ENCODE measurements around the gene KRT80. TPM values are rescaled to one million over a fixed set of nuclear protein-coding genes. Genes with fewer than 3 reads are reported as not detected.

The KRT80 gene
- polyA plus RNA-seq, 2 of the 4 experiments (the other 2 are of a cell fraction): 38.3 to 63.1 TPM

DNA sequence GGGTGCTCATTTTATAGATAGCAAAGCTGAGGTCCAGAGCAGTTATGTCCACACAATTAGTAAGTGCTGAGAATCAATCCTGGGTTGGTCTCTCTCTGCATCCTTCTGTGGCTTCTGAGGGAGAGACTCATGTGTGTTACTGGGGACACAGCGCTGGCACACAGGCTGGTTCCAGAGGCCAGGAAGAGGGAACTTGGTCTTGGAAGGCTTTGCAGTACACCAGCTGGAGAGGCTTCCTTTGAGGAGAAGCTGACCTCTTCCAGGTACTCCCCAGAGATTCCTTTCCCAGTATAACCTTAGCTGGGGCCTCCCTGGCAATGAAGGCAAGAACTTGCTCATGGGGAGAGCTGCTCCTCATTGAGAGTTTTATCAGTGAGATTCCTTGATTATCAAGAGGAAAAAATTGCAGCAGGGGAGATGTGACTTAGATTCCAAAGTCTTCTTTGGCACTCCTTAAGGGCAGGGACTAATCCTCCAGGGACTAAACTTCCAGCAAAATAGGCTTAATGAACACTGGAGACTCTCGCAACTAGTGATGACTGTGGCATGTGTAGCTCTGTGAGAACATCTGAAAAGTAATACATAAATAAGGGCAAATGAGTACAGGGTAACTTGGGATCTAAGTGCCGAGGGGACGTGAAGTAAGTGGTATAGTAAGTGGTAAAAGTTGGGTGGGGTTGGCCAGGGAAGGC lies 13.9 kb upstream of the KRT80 start:
- no peak for TF ChIP-seq FOSL2 (IDR thresholded peaks at IDR 0.05)
- TF ChIP-seq FOSL2 (CRISPR knock-in tag; IDR thresholded peaks at IDR 0.05): no peak
- no peak for TF ChIP-seq HEYL (CRISPR knock-in tag; IDR thresholded peaks at IDR 0.05)
- TF ChIP-seq, protein P1, sequence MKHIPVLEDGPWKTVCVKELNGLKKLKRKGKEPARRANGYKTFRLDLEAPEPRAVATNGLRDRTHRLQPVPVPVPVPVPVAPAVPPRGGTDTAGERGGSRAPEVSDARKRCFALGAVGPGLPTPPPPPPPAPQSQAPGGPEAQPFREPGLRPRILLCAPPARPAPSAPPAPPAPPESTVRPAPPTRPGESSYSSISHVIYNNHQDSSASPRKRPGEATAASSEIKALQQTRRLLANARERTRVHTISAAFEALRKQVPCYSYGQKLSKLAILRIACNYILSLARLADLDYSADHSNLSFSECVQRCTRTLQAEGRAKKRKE (CRISPR knock-in tag; IDR thresholded peaks at IDR 0.05; ENCODE audit: low read depth): no peak
- TF ChIP-seq BHLHE40 (IDR thresholded peaks at IDR 0.05; ENCODE audit: low read depth, low read length): no peak
- no peak for TF ChIP-seq E2F6 (IDR thresholded peaks at IDR 0.05; ENCODE audit: borderline replicate concordance, low read depth)
- no peak for TF ChIP-seq GATA3 (IDR thresholded peaks at IDR 0.05; ENCODE audit: borderline replicate concordance)
- no peak for TF ChIP-seq PBX3 (IDR thresholded peaks at IDR 0.05)
- TF ChIP-seq, protein P2, sequence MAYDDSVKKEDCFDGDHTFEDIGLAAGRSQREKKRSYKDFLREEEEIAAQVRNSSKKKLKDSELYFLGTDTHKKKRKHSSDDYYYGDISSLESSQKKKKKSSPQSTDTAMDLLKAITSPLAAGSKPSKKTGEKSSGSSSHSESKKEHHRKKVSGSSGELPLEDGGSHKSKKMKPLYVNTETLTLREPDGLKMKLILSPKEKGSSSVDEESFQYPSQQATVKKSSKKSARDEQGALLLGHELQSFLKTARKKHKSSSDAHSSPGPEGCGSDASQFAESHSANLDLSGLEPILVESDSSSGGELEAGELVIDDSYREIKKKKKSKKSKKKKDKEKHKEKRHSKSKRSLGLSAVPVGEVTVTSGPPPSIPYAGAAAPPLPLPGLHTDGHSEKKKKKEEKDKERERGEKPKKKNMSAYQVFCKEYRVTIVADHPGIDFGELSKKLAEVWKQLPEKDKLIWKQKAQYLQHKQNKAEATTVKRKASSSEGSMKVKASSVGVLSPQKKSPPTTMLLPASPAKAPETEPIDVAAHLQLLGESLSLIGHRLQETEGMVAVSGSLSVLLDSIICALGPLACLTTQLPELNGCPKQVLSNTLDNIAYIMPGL (CRISPR knock-in tag; IDR thresholded peaks at IDR 0.05; ENCODE audit: borderline replicate concordance): no peak
- TF ChIP-seq PHF8 (IDR thresholded peaks at IDR 0.05; ENCODE audit: borderline replicate concordance, low read depth): no peak
- no peak for TF ChIP-seq KDM5A (IDR thresholded peaks at IDR 0.05)
- TF ChIP-seq CHD2 (IDR thresholded peaks at IDR 0.05; ENCODE audit: low read length, partially characterized antibody): no peak
- no peak for TF ChIP-seq NFE2L2 (conservative IDR thresholded peaks at IDR 0.05; ENCODE audit: low read length)
- TF ChIP-seq RARB (CRISPR knock-in tag; IDR thresholded peaks at IDR 0.05): no peak
- no peak for TF ChIP-seq USF2 (IDR thresholded peaks at IDR 0.05)
- no peak for TF ChIP-seq KDM1A (IDR thresholded peaks at IDR 0.05; ENCODE audit: low read depth)
- no peak overlapping the region for H3K4me3 ChIP-seq
- POLR2A ChIA-PET: no interaction called here
- FAIRE-seq (peak; percentile 36), DNase-seq (ENCODE audit: low read depth in 1 of 2, low spot score in 1 of 2) (no peak), ATAC-seq (no peak)
- peak overlapping the region; percentile 1; the same call in 2 of the 3 replicates for H3K4me2 ChIP-seq
- WGBS (ENCODE audit: missing lambda C conversion rate): over 99% methylated on average over 4 of the region's 4 CpGs
- CTCF ChIA-PET: interaction anchor here (0.6 to 14.1 kb wide), 10 partner anchors 18 to 775 kb away, joined by 3 to 175 read pairs (median 3); partner anchors contain the start of gene KRT7
- peaks cover 93% of the 10 kb centered on the region for H3K4me1 ChIP-seq
- H3K27ac ChIP-seq: peak overlapping the region; percentile 87 to 96
- H3K9me3 ChIP-seq: no peaks in the 10 kb centered on the region

DNA sequence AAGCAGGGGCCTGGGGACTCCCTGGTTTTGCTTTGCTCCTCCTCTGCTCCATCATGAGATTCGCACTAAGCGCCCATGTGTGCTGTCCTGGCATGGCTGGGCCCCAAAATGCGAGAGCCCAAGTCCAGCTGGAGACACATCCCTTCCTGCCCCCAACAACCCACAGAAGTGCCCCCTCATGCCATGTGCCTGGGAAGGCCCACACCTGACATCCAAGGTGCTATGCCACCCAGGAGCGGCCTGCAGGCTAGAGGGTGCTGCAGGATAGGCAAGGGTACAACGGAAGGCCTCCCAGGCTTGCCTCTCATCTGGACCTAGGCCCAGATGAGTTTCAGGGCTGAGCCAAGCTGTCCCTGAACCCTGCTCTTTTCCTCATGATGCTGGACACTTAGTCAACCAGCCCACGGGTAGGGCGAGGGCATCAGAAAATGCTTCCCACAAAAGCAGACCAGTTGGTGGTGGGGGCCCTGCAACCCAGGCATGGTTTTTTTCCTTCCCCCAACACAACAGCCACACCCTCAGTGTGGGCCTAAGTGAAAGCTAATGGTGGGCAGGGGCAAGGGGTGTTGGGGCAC lies 13.2 kb upstream of the KRT80 start:
- ATAC-seq (no peak), FAIRE-seq (no peak), DNase-seq (ENCODE audit: low read depth in 1 of 2, low spot score in 1 of 2) (no peak)
- Histone ChIP-seq H3K4me3 (no peak overlapping the region), H3K27ac (peak overlapping the region; percentile 87 to 96), H3K4me1 (peaks cover 89% of the 10 kb centered on the region), H3K4me2 (peak overlapping the region; percentile 60; the same call in 2 of the 3 replicates), H3K9me3 (no peaks in the 10 kb centered on the region)
- CTCF ChIA-PET: interaction anchor here (0.6 to 14.1 kb wide), 9 partner anchors 18 to 776 kb away, joined by 3 to 175 read pairs (median 3); partner anchors contain the start of gene KRT7
- 96% methylated on average over 6 of the region's 7 CpGs for WGBS (ENCODE audit: missing lambda C conversion rate)
- TF ChIP-seq ZC3H11A (IDR thresholded peaks at IDR 0.05) (no peak), RAD21 (conservative IDR thresholded peaks at IDR 0.05 in 1 of 2, IDR thresholded peaks at IDR 0.05 in 1 of 2) (0 out of 5 replicates have a peak, but pooled peaks of 1 of the 2 experiments have one; percentile 9)
- POLR2A ChIA-PET: no interaction called here
